HCT116 (cell line): Measurements from ENCODE around the gene SLC8A2. TPM values are rescaled to one million over a fixed set of nuclear protein-coding genes. Genes with fewer than 3 reads are reported as not detected.

Experiments
- ATAC-seq: fragments of 200-7000 bp; cut with Tn5 transposase; 2 replicates; pipeline ENCODE4 v1.9.1; 2020; ENCODE audit warnings: mild to moderate bottlenecking, moderate library complexity
- BruUV-seq: library from RNA; stranded (reverse); fragments of 400-500 nt; replicated peaks from 2 replicates; lab custom pipeline; 2021; lab: Mats Ljungman, UMichigan
- CTCF ChIA-PET: fragments of 300-600 bp; sonication (Branson Sonifier 250); formaldehyde crosslinking; loops from one replicate; lab custom pipeline; 2021; ENCODE audit warnings: antibody characterized with exemption; lab: Charles Lee
- POLR2A ChIA-PET: fragments of 300-600, 350-600 bp; sonication (Branson Sonifier 250); formaldehyde crosslinking; loops from one replicate; lab custom pipeline; 2021; ENCODE audit warnings: antibody characterized with exemption; lab: Charles Lee
- RAD21 ChIA-PET, 2 experiments: fragments of 300-600 bp; sonication (Branson Sonifier 250); formaldehyde crosslinking; loops; one replicate each; lab custom pipeline; 2023; ENCODE audit warnings: low total read pairs in 2 of 2; ENCODE audit not compliant: uncharacterized antibody in 2 of 2, unreplicated experiment in 2 of 2, low non-redundant PET in 1 of 2; lab: Charles Lee
- DNase-seq: peaks from one replicate; pipeline ENCODE4 v3.0.0-alpha.2; 2010; ENCODE audit warnings: low read depth, low spot score
- H2AFZ ChIP-seq: fragments of 200-600 bp; shearing (Covaris generic), sonication (generic); 2 replicates; pipeline ENCODE4 v1.6.1; 2017; ENCODE audit warnings: low read depth, mixed run types, mixed read lengths, antibody characterized with exemption, low read length; ENCODE audit not compliant: poor library complexity, severe bottlenecking
- H3K27ac ChIP-seq: 2 replicates; pipeline ENCODE4 v1.5.1; 2012; ENCODE audit warnings: low read depth, low read length
- H3K27me3 ChIP-seq: fragments of 200-600 bp; sonication (generic); 2 replicates; pipeline ENCODE4 v1.6.1; 2016; ENCODE audit warnings: mixed run types, low read length, mixed read lengths; ENCODE audit not compliant: insufficient read depth
- H3K36me3 ChIP-seq, 2 experiments: fragments of 200-500 bp in 1 of 2; fragments of 200-600 bp in 1 of 2; sonication (Bioruptor generic) in 1 of 2; sonication (generic) in 1 of 2; 2 replicates each; pipeline versions ENCODE4 v1.5.1 to v1.6.1; 2014 to 2016; ENCODE audit warnings: low read length in 2 of 2, inconsistent platforms in 1 of 2, mixed read lengths in 1 of 2, mixed run types in 1 of 2; ENCODE audit not compliant: insufficient read depth in 2 of 2, control insufficient read depth in 1 of 2
- H3K4me1 ChIP-seq, 2 experiments: fragments of 200-600 bp in 1 of 2; sonication (generic) in 1 of 2; 2 replicates each; pipeline versions ENCODE4 v1.5.1 to v1.6.1; 2012 to 2017; ENCODE audit warnings: low read length in 2 of 2, inconsistent platforms in 1 of 2, mild to moderate bottlenecking in 1 of 2, mixed read lengths in 1 of 2, mixed run types in 1 of 2, moderate library complexity in 1 of 2; ENCODE audit not compliant: insufficient read depth in 2 of 2, control insufficient read depth in 1 of 2
- H3K4me2 ChIP-seq: fragments of 200-600 bp; sonication (generic); 2 replicates; pipeline ENCODE4 v1.6.1; 2017; ENCODE audit warnings: mixed run types, low read length, mixed read lengths
- H3K4me3 ChIP-seq, 2 experiments: fragments of 200-600 bp in 1 of 2; sonication (generic) in 1 of 2; replicated peaks in 1 of 2; 2 replicates each; pipeline ENCODE4 v1.5.1; 2011 to 2016; ENCODE audit warnings: low read length in 2 of 2, control low read depth in 1 of 2, low read depth in 1 of 2, mild to moderate bottlenecking in 1 of 2, mixed read lengths in 1 of 2, mixed run types in 1 of 2
- H3K79me2 ChIP-seq: fragments of 200-600 bp; sonication (generic); 2 replicates; pipeline ENCODE4 v1.6.1; 2017; ENCODE audit warnings: mild to moderate bottlenecking, mixed run types, low read length, moderate library complexity, mixed read lengths; ENCODE audit not compliant: insufficient read depth
- H3K9ac ChIP-seq: fragments of 200-600 bp; sonication (generic); 2 replicates; pipeline ENCODE4 v1.6.1; 2016; ENCODE audit warnings: low read length, mixed read lengths
- H3K9me2 ChIP-seq: fragments of 200-600 bp; sonication (generic), shearing (Covaris generic); 2 replicates; pipeline ENCODE4 v1.6.1; 2017; ENCODE audit warnings: mixed run types, mild to moderate bottlenecking, moderate library complexity; ENCODE audit not compliant: insufficient read depth
- H3K9me3 ChIP-seq, 2 experiments: fragments of 200-500 bp in 1 of 2; fragments of 200-600 bp in 1 of 2; sonication (Bioruptor generic) in 1 of 2; sonication (generic) in 1 of 2; 2 replicates each; pipeline ENCODE4 v1.6.1; 2014 to 2017; ENCODE audit warnings: low read length in 2 of 2, mixed read lengths in 2 of 2, inconsistent platforms in 1 of 2, low read depth in 1 of 2, mild to moderate bottlenecking in 1 of 2, mixed run types in 1 of 2, moderate library complexity in 1 of 2; ENCODE audit not compliant: control insufficient read depth in 1 of 2, insufficient read depth in 1 of 2
- H4K20me1 ChIP-seq: fragments of 200-600 bp; sonication (generic), shearing (Covaris generic); 2 replicates; pipeline ENCODE4 v1.6.1; 2017; ENCODE audit warnings: mixed run types, mild to moderate bottlenecking, moderate library complexity; ENCODE audit not compliant: insufficient read depth
- EGR1 ChIP-seq: IDR thresholded peaks from 2 replicates; pipeline ENCODE4 v1.6.1; 2012; ENCODE audit warnings: low read depth
- ELF1 ChIP-seq: IDR thresholded peaks from 2 replicates; pipeline ENCODE4 v1.6.1; 2012; ENCODE audit warnings: low read depth, borderline replicate concordance
- EZH2 ChIP-seq: fragments of 200-600 bp; sonication (generic); IDR thresholded peaks from 2 replicates; pipeline ENCODE4 v1.6.1; 2017; ENCODE audit warnings: antibody characterized with exemption, mixed run types
- EZH2phosphoT487 ChIP-seq: fragments of 200-600 bp; IDR thresholded peaks from 2 replicates; pipeline ENCODE4 v1.6.1; 2018; ENCODE audit warnings: antibody characterized with exemption, borderline replicate concordance
- FOSL1 ChIP-seq: IDR thresholded peaks from 2 replicates; pipeline ENCODE4 v1.6.1; 2012; ENCODE audit warnings: low read depth
- JUND ChIP-seq: IDR thresholded peaks from 2 replicates; pipeline ENCODE4 v1.6.1; 2012
- POLR2AphosphoS5 ChIP-seq: IDR thresholded peaks from 2 replicates; pipeline ENCODE4 v1.6.1; 2011; ENCODE audit warnings: mild to moderate bottlenecking, low read depth, low read length, moderate library complexity
- RAD21 ChIP-seq: IDR thresholded peaks from 2 replicates; pipeline ENCODE4 v1.6.1; 2012; ENCODE audit warnings: low read depth, mild to moderate bottlenecking
- SP1 ChIP-seq: IDR thresholded peaks from 2 replicates; pipeline ENCODE4 v1.6.1; 2012; ENCODE audit warnings: low read depth
- SRF ChIP-seq: IDR thresholded peaks from 2 replicates; pipeline ENCODE4 v1.6.1; 2012; ENCODE audit warnings: low read depth
- TCF7L2 ChIP-seq: IDR thresholded peaks from 2 replicates; pipeline ENCODE4 v1.7.0; 2011; ENCODE audit warnings: borderline replicate concordance, inconsistent platforms; ENCODE audit not compliant: insufficient read depth, insufficient read length; ENCODE audit errors: extremely low read depth
- ZFX ChIP-seq: fragments of 450-650 bp; IDR thresholded peaks from 2 replicates; pipeline ENCODE4 v1.6.1; 2017
- ZNF274 ChIP-seq: fragments of 200-500 bp; sonication (Bioruptor generic); IDR thresholded peaks from 2 replicates; pipeline ENCODE4 v1.6.1; 2014; ENCODE audit warnings: mild to moderate bottlenecking, low read depth, low read length, inconsistent platforms
- intact Hi-C: fragments of 100-400 bp; cut with micrococcal nuclease; formaldehyde crosslinking; loops from 2 replicates; pipeline ENCODE4 v1.10.0; 2022
- total RNA-seq: library from RNA; stranded (reverse); gene quantifications from one replicate; pipeline ENCODE4 v1.2.1, GENCODE V29; 2021; ENCODE audit not compliant: unreplicated experiment
- TF ChIP-seq, protein P1 (sequence below): IDR thresholded peaks from 2 replicates; pipeline ENCODE4 v1.6.1; 2012; ENCODE audit warnings: low read depth
- TF ChIP-seq, protein P2 (sequence below): IDR thresholded peaks from 2 replicates; pipeline ENCODE4 v1.6.1; 2012
- TF ChIP-seq, protein P3 (sequence below): IDR thresholded peaks from 2 replicates; pipeline ENCODE4 v1.6.1; 2012

Gene SLC8A2
- total RNA-seq, 1 experiment from 2014 or later: 0.98 TPM

DNA sequence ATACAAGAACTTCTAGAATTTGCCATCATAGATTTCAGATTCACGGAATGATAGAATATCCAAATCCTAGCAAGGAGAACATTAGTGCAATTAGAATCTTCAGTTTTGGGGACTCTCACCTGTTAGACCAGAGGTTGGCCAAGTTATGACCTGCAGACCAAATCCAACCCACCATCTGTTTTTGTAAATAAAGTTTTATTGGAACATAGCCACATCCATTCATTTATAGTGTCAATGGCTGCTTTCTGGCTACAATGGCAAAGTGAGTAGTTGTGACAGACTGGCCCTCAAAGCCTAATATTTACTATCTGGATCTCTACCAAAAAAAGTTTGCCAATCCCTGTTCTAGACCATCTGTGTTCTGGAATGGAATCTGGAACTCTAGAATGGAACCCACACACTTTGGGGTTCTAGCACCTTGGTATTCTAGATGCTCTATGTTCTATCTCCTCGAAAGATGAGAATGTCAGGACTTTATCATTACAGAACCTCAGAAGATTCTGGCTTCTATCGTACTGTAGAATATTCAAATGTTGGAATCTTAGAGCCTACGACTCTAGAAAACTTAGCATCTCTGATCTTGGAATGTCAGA, 9.9 kb upstream of the SLC8A2 start:
- intact Hi-C loops: loop anchor here (5.0 kb wide), 1 partner anchor 34 kb away; no protein-coding TSS in a partner anchor

More for the DNA sequence above, 9.9 kb upstream of the SLC8A2 start:
- Histone ChIP-seq H3K79me2 (no peaks in the 10 kb centered on the region), H3K27me3 (no peaks in the 10 kb centered on the region), H2AFZ (no peak overlapping the region), H3K9me3 (no peaks in the 10 kb centered on the region), H3K36me3 (no peaks in the 10 kb centered on the region; a peak in 1 of 4 replicates), H3K4me3 (no peak overlapping the region), H3K27ac (no peak overlapping the region), H3K4me1 (peaks cover 6 to 15% of the 10 kb centered on the region in 2 experiments; a peak in 2 of 4 replicates), H4K20me1 (no peaks in the 10 kb centered on the region), H3K4me2 (no peak overlapping the region), H3K9ac (no peak overlapping the region), H3K9me2 (no peaks in the 10 kb centered on the region)
- no TSS peak for BruUV-seq
- ATAC-seq: no peak
- no peak for DNase-seq
- POLR2A ChIA-PET: no interaction called here
- TF ChIP-seq POLR2AphosphoS5 (no peak), SRF (no peak), FOSL1 (no peak), TCF7L2 (no peak), EGR1 (no peak), SP1 (no peak), JUND (no peak), ZNF274 (no peak), ZFX (no peak), EZH2phosphoT487 (no peak), ELF1 (no peak), RAD21 (no peak), EZH2 (no peak)
- TF ChIP-seq, protein P1, sequence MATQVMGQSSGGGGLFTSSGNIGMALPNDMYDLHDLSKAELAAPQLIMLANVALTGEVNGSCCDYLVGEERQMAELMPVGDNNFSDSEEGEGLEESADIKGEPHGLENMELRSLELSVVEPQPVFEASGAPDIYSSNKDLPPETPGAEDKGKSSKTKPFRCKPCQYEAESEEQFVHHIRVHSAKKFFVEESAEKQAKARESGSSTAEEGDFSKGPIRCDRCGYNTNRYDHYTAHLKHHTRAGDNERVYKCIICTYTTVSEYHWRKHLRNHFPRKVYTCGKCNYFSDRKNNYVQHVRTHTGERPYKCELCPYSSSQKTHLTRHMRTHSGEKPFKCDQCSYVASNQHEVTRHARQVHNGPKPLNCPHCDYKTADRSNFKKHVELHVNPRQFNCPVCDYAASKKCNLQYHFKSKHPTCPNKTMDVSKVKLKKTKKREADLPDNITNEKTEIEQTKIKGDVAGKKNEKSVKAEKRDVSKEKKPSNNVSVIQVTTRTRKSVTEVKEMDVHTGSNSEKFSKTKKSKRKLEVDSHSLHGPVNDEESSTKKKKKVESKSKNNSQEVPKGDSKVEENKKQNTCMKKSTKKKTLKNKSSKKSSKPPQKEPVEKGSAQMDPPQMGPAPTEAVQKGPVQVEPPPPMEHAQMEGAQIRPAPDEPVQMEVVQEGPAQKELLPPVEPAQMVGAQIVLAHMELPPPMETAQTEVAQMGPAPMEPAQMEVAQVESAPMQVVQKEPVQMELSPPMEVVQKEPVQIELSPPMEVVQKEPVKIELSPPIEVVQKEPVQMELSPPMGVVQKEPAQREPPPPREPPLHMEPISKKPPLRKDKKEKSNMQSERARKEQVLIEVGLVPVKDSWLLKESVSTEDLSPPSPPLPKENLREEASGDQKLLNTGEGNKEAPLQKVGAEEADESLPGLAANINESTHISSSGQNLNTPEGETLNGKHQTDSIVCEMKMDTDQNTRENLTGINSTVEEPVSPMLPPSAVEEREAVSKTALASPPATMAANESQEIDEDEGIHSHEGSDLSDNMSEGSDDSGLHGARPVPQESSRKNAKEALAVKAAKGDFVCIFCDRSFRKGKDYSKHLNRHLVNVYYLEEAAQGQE: no peak
- TF ChIP-seq, protein P2, sequence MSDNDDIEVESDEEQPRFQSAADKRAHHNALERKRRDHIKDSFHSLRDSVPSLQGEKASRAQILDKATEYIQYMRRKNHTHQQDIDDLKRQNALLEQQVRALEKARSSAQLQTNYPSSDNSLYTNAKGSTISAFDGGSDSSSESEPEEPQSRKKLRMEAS: no peak
- TF ChIP-seq, protein P3, sequence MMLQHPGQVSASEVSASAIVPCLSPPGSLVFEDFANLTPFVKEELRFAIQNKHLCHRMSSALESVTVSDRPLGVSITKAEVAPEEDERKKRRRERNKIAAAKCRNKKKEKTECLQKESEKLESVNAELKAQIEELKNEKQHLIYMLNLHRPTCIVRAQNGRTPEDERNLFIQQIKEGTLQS: no peak
- CTCF ChIA-PET: no interaction called here
- RAD21 ChIA-PET: no interaction called here
